Measurements from ENCODE around the gene SLC25A36.
A peak's percentile ranks its signal among the peaks of the same experiment; 100 is the strongest.
"Not testable (repeated sequence)": the region's sequence is repeated elsewhere in the genome, so short reads cannot be mapped to it uniquely, and the experiment has no call there.

The SLC25A36 gene

DNA sequence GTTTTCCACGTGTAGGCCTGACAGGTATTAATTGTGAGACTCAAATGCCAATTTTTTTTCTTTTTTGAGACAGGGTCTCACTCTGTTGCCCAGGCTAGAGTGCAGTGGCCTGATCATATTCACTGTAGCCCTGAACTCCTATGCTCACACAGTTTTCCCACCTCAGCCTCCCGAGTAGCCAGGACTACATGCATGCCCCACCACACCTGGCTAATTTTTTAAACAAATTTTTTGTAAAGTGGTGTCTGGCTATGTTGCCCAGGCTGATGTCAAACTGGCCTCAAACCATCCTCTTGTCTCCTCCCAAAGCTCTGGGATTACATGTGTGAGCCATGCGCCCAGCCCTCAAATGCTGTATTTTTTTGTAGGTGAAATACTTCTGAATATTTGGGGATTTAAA is 14.0 kb downstream of the SLC25A36 start:
- Histone ChIP-seq H3K36me3 (peaks cover 8% of the 10 kb centered on the region), H3K9me3 (no peaks in the 10 kb centered on the region), H3K27me3 (no peaks in the 10 kb centered on the region), H3K4me1 (no peaks in the 10 kb centered on the region), H3K4me3 (ENCODE audit: low read depth, low read length) (no peak overlapping the region)
- DNase-seq, result no peak
- TF ChIP-seq, protein P1, sequence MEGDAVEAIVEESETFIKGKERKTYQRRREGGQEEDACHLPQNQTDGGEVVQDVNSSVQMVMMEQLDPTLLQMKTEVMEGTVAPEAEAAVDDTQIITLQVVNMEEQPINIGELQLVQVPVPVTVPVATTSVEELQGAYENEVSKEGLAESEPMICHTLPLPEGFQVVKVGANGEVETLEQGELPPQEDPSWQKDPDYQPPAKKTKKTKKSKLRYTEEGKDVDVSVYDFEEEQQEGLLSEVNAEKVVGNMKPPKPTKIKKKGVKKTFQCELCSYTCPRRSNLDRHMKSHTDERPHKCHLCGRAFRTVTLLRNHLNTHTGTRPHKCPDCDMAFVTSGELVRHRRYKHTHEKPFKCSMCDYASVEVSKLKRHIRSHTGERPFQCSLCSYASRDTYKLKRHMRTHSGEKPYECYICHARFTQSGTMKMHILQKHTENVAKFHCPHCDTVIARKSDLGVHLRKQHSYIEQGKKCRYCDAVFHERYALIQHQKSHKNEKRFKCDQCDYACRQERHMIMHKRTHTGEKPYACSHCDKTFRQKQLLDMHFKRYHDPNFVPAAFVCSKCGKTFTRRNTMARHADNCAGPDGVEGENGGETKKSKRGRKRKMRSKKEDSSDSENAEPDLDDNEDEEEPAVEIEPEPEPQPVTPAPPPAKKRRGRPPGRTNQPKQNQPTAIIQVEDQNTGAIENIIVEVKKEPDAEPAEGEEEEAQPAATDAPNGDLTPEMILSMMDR (IDR thresholded peaks at IDR 0.05; ENCODE audit: low read depth, low read length), result no peak

DNA sequence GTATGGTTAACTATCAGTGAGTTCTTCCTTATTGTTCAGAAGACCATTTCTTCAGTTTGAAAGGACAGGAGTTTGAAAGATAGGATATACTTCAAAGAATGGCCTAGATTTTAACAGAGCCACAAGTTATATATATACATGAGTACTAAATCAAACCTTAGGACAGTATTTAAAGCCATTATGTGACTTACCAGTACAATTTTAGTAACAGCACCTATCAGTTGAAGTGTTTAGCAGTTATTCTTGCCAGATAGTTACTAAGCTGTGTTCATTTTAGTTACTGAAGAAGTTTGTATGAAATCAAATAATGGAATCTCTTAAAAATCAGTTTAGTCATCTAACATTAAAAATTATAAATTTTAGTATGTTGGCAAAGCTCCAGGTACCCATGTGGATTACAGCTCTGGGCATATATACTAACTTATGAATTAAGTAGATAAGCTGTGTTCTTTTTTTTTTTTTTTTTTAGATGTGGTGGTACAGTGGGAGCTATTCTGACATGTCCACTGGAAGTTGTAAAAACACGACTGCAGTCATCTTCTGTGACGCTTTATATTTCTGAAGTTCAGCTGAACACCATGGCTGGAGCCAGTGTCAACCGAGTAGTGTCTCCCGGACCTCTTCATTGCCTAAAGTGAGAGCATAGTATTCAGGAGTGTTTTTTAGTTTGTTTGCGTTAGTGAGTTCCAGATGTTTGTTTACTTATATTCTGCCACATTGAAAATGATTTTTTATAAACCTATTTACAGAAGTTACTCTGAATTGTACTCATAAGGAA is 14.6 kb downstream of the SLC25A36 start:
- TF ChIP-seq, protein P1 (IDR thresholded peaks at IDR 0.05; ENCODE audit: low read depth, low read length), result no peak
- no peak for DNase-seq
- Histone ChIP-seq H3K36me3 (peaks cover 11% of the 10 kb centered on the region), H3K4me3 (ENCODE audit: low read depth, low read length) (no peak overlapping the region), H3K9me3 (no peaks in the 10 kb centered on the region), H3K4me1 (no peaks in the 10 kb centered on the region), H3K27me3 (no peaks in the 10 kb centered on the region)

DNA sequence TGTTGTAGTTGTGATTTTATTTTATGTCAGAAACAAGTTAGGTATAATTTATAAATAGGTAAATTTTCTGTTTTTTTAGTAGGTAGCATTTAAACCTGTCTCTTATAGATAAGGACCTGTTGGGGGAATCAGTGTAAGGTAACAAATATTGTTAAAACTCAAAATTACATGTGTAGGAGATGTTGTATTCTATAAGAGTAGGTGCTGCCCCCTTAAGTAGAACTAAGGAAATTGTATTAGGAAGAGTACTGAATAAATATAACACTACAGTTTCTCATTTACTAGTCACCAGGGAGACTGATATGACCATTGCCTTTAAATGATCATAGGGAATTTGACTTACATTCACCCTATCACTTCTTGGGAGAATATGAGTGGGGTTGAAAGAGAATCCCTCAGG is 31.2 kb downstream of the SLC25A36 start:
- TF ChIP-seq, protein P1 (IDR thresholded peaks at IDR 0.05; ENCODE audit: low read depth, low read length), result peak; percentile 29; the same call in 1 of the 2 replicates
- Histone ChIP-seq H3K4me3 (ENCODE audit: low read depth, low read length) (no peak overlapping the region), H3K4me1 (no peaks in the 10 kb centered on the region), H3K9me3 (no peaks in the 10 kb centered on the region), H3K36me3 (peaks cover 26% of the 10 kb centered on the region), H3K27me3 (no peaks in the 10 kb centered on the region)
- no peak for DNase-seq

DNA sequence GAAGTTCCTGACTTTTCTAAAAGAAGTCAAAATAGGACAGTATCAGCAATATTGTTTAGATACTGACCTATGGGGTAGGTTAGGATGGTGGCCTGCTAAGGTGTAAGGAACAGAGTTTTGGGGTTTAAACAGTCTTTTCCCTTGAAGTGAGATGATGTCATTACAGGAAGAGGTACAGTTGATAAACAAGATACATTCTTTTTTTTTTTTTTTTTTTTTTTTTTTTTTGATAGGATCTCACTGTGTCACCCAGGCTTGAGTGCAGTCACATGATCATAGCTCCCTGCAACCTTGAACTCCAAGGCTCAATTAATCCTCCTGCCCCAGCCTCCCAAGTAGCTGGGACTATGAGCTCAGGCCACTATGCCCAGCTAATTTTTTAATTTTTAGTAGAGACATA is 33.3 kb downstream of the SLC25A36 start:
- Histone ChIP-seq H3K36me3 (peaks cover 26% of the 10 kb centered on the region), H3K4me3 (ENCODE audit: low read depth, low read length) (no peak overlapping the region), H3K27me3 (no peaks in the 10 kb centered on the region), H3K9me3 (no peaks in the 10 kb centered on the region), H3K4me1 (no peaks in the 10 kb centered on the region)
- DNase-seq, result no peak
- TF ChIP-seq, protein P1 (IDR thresholded peaks at IDR 0.05; ENCODE audit: low read depth, low read length), result no peak

DNA sequence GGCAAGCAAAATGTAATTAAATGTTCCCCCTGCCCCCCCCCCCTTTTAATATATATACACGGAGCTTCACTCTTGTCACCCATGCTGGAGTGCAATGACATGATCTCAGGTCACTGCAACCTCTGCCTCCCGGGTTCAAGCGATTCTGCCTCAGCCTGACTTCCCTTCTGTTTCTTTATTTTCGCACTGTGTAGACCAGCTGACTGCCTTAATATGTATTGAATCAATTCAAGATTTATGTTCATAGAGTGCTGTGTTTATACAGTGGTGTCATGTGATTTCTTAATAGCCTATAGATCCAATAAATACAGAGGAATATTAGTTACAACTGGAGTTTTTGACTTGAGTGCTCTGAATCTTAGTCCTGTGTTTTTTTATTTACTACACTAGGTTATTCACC is 39.0 kb downstream of the SLC25A36 start:
- Histone ChIP-seq H3K36me3 (peaks cover 10% of the 10 kb centered on the region), H3K4me3 (ENCODE audit: low read depth, low read length) (no peak overlapping the region), H3K27me3 (no peaks in the 10 kb centered on the region), H3K9me3 (no peaks in the 10 kb centered on the region), H3K4me1 (no peaks in the 10 kb centered on the region)
- no peak for DNase-seq
- TF ChIP-seq, protein P1 (IDR thresholded peaks at IDR 0.05; ENCODE audit: low read depth, low read length), result no peak

DNA sequence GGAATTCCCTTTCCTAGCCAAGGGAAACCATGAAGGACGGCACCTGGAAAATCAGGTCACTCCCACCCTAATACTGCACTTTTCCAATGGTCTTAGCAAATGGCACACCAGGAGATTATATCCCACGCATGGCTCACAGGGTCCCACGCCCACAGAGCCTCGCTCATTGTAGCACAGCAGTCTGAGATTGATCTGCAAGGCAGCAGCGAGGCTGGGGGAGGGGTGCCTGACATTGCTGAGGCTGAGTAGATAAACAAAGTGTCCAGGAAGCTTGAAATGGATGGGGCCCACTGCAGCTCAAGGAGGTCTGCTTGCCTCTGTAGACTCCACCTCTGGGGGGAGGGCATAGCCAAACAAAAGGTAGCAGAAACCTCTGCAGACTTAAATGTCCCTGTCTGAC is 46.2 kb downstream of the SLC25A36 start:
- H3K4me3 ChIP-seq (ENCODE audit: low read depth, low read length); H3K27me3 ChIP-seq; H3K4me1 ChIP-seq; DNase-seq; H3K9me3 ChIP-seq; H3K36me3 ChIP-seq: not testable (repeated sequence)

All from BE2C (cell line).